ENCODE data around the gene SPARC. TPM values are rescaled to one million over a fixed set of nuclear protein-coding genes. Genes with fewer than 3 reads are reported as not detected.

Gene SPARC
- total and polyA plus RNA-seq, 2 experiments from 2014 or later, result 4,089 to 16,729 TPM

DNA sequence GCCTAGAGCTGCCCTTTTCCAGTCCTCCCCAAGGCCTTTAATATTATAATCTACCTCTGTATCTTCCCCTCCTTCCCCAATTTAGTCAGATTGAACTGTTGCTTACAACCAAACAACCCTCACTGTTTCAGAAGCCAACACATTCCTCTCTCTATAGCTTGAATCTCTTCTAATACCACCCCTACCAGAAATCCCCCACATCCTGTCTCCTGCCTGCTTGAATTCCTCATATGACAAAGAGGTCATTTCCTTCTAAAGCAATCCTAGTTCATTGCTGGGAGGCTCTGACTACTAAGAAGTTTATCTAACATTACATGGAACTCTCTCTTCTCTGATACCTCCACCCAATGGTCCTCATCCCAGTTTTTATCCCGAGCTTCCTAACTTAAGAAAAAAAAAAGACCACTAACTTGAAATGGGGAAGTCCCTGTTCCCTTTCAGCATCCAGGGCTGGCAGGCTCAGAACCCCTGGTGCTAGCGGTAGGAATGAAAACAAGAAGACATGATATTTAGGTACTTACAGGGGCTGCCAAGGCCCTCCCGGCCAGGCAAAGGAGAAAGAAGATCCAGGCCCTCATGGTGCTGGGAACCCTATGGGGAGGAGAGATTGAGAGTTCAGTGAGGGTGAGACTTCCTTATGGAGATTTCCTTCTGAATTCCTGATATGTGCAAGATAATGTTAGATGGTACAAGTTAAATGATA is 11.0 kb downstream of the SPARC start:
- no peaks in the 10 kb centered on the region for H3K9me2 ChIP-seq (replicated peaks; ENCODE audit: insufficient read depth)
- H3K4me2 ChIP-seq, result peak overlapping the region; percentile 52
- H3K79me2 ChIP-seq, result peaks cover 43% of the 10 kb centered on the region
- WGBS (ENCODE audit: low lambda C conversion rate, missing lambda C conversion rate), result 63% methylated on average over 3 of the region's 3 CpGs
- H3K4me3 ChIP-seq, result no peak overlapping the region
- peak overlapping the region; percentile 83 for H3K27ac ChIP-seq
- no peaks in the 10 kb centered on the region for H3K27me3 ChIP-seq
- peaks cover 48% of the 10 kb centered on the region for H4K20me1 ChIP-seq (ENCODE audit: insufficient read depth, poor library complexity, severe bottlenecking)
- no peaks in the 10 kb centered on the region for H3K9me3 ChIP-seq (ENCODE audit: low read depth)
- no peaks in the 10 kb centered on the region for H3K36me3 ChIP-seq (replicated peaks; ENCODE audit: insufficient read depth, low read depth)
- H2AFZ ChIP-seq, result no peak overlapping the region
- no peak for DNase-seq (ENCODE audit: low spot score)
- TF ChIP-seq EZH2 (IDR thresholded peaks at IDR 0.05; ENCODE audit: borderline replicate concordance) (no peak), CTCF (IDR thresholded peaks at IDR 0.05; ENCODE audit: poor library complexity) (no peak), EZH2phosphoT487 (IDR thresholded peaks at IDR 0.05; ENCODE audit: low read depth, severe bottlenecking, unreplicated experiment) (no peak)
- H3K4me1 ChIP-seq (ENCODE audit: insufficient read depth), result peaks cover 48% of the 10 kb centered on the region

DNA sequence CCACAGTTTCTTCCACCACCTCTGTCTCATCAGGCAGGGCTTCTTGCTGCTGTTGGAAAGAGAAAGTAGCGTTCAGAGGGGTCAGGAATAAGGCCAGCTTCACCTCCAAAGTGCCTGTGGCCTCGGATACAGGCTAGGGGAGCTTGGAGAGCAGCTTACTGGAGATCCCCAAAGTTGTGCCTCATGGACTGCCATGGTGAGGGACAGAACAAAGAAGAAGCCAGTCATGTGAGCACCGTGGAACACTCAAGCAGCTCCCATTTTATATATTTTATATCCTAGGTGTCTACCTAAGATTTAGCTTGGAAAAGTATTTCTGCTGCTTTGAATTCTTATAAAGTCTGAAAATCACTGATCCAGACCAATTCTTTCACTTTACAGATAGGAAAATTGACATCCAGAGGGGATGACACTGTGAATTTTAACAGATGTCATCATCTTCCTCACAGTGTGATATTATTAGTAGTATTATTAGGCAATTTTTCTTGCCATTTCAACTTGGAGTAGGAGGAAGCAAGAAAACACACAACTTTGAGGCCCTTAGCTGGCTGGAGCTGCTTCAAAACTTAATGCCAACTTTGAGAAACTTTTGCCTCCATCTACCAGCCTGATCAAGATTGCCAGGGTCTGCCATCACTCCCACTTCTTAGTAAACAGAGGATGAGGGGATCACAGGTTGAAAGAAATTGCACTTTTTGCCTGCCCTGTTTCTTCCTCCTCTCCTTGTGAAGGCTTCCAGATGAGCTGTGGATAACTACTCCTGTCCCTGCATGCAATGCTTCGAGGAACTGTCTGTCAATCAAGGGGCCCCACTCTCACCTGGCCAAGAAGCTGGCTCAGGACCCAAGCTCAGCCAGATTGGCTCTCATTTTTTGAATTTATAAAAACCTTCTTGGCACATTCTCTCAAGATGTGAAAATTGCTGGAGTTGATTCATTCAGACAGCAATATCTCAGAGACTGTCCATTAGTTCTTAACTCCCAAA is 11.8 kb downstream of the SPARC start:
- no peaks in the 10 kb centered on the region for H3K9me2 ChIP-seq (replicated peaks; ENCODE audit: insufficient read depth)
- no peak overlapping the region for H2AFZ ChIP-seq
- H4K20me1 ChIP-seq (ENCODE audit: insufficient read depth, poor library complexity, severe bottlenecking), result peaks cover 42% of the 10 kb centered on the region
- peaks cover 35% of the 10 kb centered on the region for H3K79me2 ChIP-seq
- no peaks in the 10 kb centered on the region for H3K9me3 ChIP-seq (ENCODE audit: low read depth)
- peak overlapping the region; percentile 83 for H3K27ac ChIP-seq
- peaks cover 53% of the 10 kb centered on the region for H3K4me1 ChIP-seq (ENCODE audit: insufficient read depth)
- no peak for TF ChIP-seq EZH2phosphoT487 (IDR thresholded peaks at IDR 0.05; ENCODE audit: low read depth, severe bottlenecking, unreplicated experiment)
- no peak for TF ChIP-seq CTCF (IDR thresholded peaks at IDR 0.05; ENCODE audit: poor library complexity)
- TF ChIP-seq EZH2 (IDR thresholded peaks at IDR 0.05; ENCODE audit: borderline replicate concordance), result no peak
- H3K27me3 ChIP-seq, result no peaks in the 10 kb centered on the region
- WGBS (ENCODE audit: low lambda C conversion rate, missing lambda C conversion rate), result 82% methylated on average over 4 of the region's 4 CpGs
- DNase-seq (ENCODE audit: low spot score), result no peak
- no peaks in the 10 kb centered on the region for H3K36me3 ChIP-seq (replicated peaks; ENCODE audit: insufficient read depth, low read depth)
- H3K4me2 ChIP-seq, result no peak overlapping the region
- H3K4me3 ChIP-seq, result no peak overlapping the region

DNA sequence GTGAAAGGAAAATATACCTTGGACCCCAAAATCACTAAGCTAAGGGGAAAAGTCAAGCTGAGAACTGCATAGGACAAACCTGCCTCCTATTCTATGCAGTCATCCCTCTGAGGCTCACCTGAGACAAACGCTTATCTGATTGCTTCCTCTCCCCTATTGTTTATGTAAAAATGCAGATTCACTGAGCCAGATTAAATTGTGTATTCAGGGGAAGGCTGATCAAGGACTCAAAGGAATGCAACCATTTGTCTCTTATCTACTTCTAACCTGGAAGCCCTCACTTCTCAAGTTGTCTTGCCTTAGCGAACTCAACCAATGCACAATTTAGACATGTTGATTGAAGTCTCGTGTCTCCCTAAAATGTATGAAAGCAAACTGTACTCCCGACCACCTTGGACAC is 13.3 kb downstream of the SPARC start:
- Histone ChIP-seq H3K36me3 (replicated peaks; ENCODE audit: insufficient read depth, low read depth) (no peaks in the 10 kb centered on the region), H3K9me2 (replicated peaks; ENCODE audit: insufficient read depth) (no peaks in the 10 kb centered on the region), H3K27me3 (no peaks in the 10 kb centered on the region), H3K9me3 (ENCODE audit: low read depth) (no peaks in the 10 kb centered on the region), H3K4me1 (ENCODE audit: insufficient read depth) (peaks cover 54% of the 10 kb centered on the region), H4K20me1 (ENCODE audit: insufficient read depth, poor library complexity, severe bottlenecking) (peaks cover 30% of the 10 kb centered on the region), H2AFZ (no peak overlapping the region), H3K4me2 (no peak overlapping the region), H3K79me2 (peaks cover 26% of the 10 kb centered on the region), H3K4me3 (no peak overlapping the region), H3K27ac (no peak overlapping the region)
- 49% methylated on average over 4 of the region's 4 CpGs for WGBS (ENCODE audit: low lambda C conversion rate, missing lambda C conversion rate)
- TF ChIP-seq CTCF (IDR thresholded peaks at IDR 0.05; ENCODE audit: poor library complexity), result no peak
- no peak for TF ChIP-seq EZH2 (IDR thresholded peaks at IDR 0.05; ENCODE audit: borderline replicate concordance)
- no peak for TF ChIP-seq EZH2phosphoT487 (IDR thresholded peaks at IDR 0.05; ENCODE audit: low read depth, severe bottlenecking, unreplicated experiment)
- DNase-seq (ENCODE audit: low spot score), result no peak

Data from hepatocyte (in vitro differentiated cells).